Left lobe of liver (tissue), 2 donors: ENCODE measurements around the gene C5orf22. TPM values are rescaled to one million over a fixed set of nuclear protein-coding genes. Genes with fewer than 3 reads are reported as not detected.
A peak's percentile ranks its signal among the peaks of the same experiment; 100 is the strongest.
"Not testable (repeated sequence)": the region's sequence is repeated elsewhere in the genome, so short reads cannot be mapped to it uniquely, and the experiment has no call there.

Source experiments
- ATAC-seq: fragments of 200-7000 bp; cut with Tn5 transposase; one replicate; pipeline ENCODE4 v1.9.1; 2020; ENCODE audit warnings: mild to moderate bottlenecking, moderate library complexity
- DNase-seq: peaks from one replicate; pipeline ENCODE4 v3.0.0-alpha.2; 2020; ENCODE audit warnings: low spot score
- total RNA-seq: library from RNA; stranded (reverse); gene quantifications from one replicate; pipeline ENCODE4 v1.2.1, GENCODE V29; 2021
- donor health status: DM: no; HTN: no; CAD: no; lungs with moderate emphysema.
- donor health status: DM: no; HTN: yes; CAD: no.

The C5orf22 gene
- total RNA-seq, 1 donor from 2014 or later = 8.2 TPM

GRCh38 chr5:31551878-31552277 is 19.8 kb downstream of the C5orf22 start:
- ATAC-seq (no peak), DNase-seq (no peak)

- no peak for ATAC-seq
- DNase-seq = no peak
Observed at GRCh38 chr5:31553863-31554262, 21.8 kb downstream of the C5orf22 start.

GRCh38 chr5:31554552-31554951 is 22.5 kb downstream of the C5orf22 start:
- no peak for ATAC-seq
- no peak for DNase-seq

GRCh38 chr5:31556461-31556860 is 24.4 kb downstream of the C5orf22 start:
- DNase-seq = no peak
- no peak for ATAC-seq

- ATAC-seq (no peak), DNase-seq (no peak)
Observed at GRCh38 chr5:31559942-31560341, 27.8 kb downstream of the C5orf22 start.

- ATAC-seq = no peak
- DNase-seq = no peak
Observed at GRCh38 chr5:31561946-31562345, 29.8 kb downstream of the C5orf22 start.

GRCh38 chr5:31563216-31563615 is 31.1 kb downstream of the C5orf22 start:
- ATAC-seq = no peak
- no peak for DNase-seq

- not testable (repeated sequence) for ATAC-seq, DNase-seq
Observed at GRCh38 chr5:31566362-31566761, 34.3 kb downstream of the C5orf22 start.

GRCh38 chr5:31568302-31568835 is 36.3 kb downstream of the C5orf22 start:
- DNase-seq = no peak
- ATAC-seq = no peak

GRCh38 chr5:31569068-31569467 is 37.0 kb downstream of the C5orf22 start:
- ATAC-seq (no peak), DNase-seq (no peak)

GRCh38 chr5:31573494-31574142 is 41.5 kb downstream of the C5orf22 start:
- DNase-seq = no peak
- ATAC-seq = no peak

GRCh38 chr5:31574772-31575171 is 42.7 kb downstream of the C5orf22 start:
- DNase-seq = no peak
- no peak for ATAC-seq

GRCh38 chr5:31577438-31577837 is 45.3 kb downstream of the C5orf22 start:
- no peak for DNase-seq
- no peak for ATAC-seq

GRCh38 chr5:31579558-31579957 is 47.5 kb downstream of the C5orf22 start:
- DNase-seq = no peak
- no peak for ATAC-seq

- DNase-seq = no peak
- peak; percentile 63 for ATAC-seq
Observed at GRCh38 chr5:31581498-31582099, 49.5 kb downstream of the C5orf22 start.

- DNase-seq = no peak
- ATAC-seq = no peak
Observed at GRCh38 chr5:31583129-31583528, 51.0 kb downstream of the C5orf22 start.

GRCh38 chr5:31585166-31585894 is 53.2 kb downstream of the C5orf22 start:
- DNase-seq (no peak), ATAC-seq (no peak)

- DNase-seq (no peak), ATAC-seq (no peak)
Observed at GRCh38 chr5:31585895-31586270, 53.8 kb downstream of the C5orf22 start.

GRCh38 chr5:31587546-31587945 is 55.4 kb downstream of the C5orf22 start:
- DNase-seq (no peak), ATAC-seq (no peak)

- ATAC-seq (no peak), DNase-seq (no peak)
Observed at GRCh38 chr5:31593665-31594064, 61.6 kb downstream of the C5orf22 start.

GRCh38 chr5:31596354-31596753 is 64.3 kb downstream of the C5orf22 start:
- ATAC-seq (no peak), DNase-seq (no peak)
